ENCODE data around the gene GPX3. TPM values are rescaled to one million over a fixed set of nuclear protein-coding genes. Genes with fewer than 3 reads are reported as not detected.

Gene GPX3
- total and polyA plus RNA-seq, 2 of the 8 experiments (the other 6 are each of a cell fraction or from before 2014, with no cell fraction given): 27.8 to 77.9 TPM

DNA sequence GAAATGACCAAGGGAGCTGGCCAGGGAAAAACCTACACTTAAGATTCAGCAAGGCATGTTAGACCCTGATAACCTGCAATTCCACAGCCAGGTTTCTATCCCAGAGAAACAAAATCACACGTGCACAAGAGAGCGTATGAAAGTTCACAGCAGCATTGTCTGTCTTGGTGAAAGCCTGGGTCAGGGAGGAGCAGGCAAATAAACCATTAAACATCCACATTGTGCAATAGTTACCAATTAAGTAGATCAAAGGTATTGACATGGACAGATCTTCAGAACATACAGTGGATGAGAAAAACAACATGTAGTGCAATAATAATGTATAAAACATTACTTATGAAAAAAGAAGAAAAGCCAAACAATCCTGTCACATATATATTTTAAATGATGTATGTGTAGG is 15.9 kb upstream of the GPX3 start (continued):
- TF ChIP-seq HDAC6 (IDR thresholded peaks at IDR 0.05; ENCODE audit: low read depth, low read length) (no peak), POLR2A (IDR thresholded peaks at IDR 0.05; ENCODE audit: control extremely low read depth in 1 of 2, low read depth in 2 of 2, low read length in 2 of 2) (no peak), PHF8 (conservative IDR thresholded peaks at IDR 0.05; ENCODE audit: low read depth, low read length) (no peak), SRF (IDR thresholded peaks at IDR 0.05; ENCODE audit: low read depth, low read length) (no peak), YY1 (IDR thresholded peaks at IDR 0.05; ENCODE audit: low read depth, low read length) (no peak)
